NCI-H446 treated with DMSO at 0.1 percent for 48 hours (cell line): ENCODE results near the gene SLC22A4.
A peak's percentile ranks its signal among the peaks of the same experiment; 100 is the strongest.

Experiments
- DNase-seq: peaks from one replicate; lab custom pipeline; 2025; lab: John Stamatoyannopoulos, UW

SLC22A4 gene

DNA sequence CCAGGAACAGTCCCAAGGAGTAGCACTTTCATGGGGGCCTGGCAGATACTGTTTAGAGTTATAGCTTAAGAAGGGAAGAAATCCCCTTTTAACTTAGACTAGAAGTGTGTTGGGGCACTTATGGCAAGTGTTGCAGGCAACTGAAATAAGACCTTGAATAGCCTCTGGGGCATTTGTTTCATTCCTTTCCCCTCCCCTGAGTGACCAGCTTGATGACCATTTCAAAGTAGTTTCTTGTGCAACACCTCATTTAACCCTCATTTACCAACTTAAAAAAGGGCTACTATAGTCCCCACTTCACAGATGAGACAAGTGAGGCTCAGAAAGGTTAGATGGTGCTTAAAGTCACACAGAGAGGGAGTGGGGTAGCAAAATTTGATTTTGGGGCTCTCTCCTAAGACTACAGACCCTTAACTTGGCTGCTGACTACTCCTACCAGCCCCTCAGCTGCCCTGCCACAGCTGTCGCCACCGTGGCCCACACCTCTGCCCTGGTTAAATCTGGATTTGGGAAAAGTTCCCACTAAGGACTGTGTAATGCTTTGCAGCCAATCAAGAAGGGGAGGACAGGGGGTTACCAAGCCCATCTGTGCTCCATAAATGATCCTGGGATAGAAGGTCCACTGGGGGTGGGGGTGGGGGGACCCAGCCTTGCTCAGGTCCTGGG, 31.2 kb upstream of the SLC22A4 start:
- DNase-seq = no peak

DNA sequence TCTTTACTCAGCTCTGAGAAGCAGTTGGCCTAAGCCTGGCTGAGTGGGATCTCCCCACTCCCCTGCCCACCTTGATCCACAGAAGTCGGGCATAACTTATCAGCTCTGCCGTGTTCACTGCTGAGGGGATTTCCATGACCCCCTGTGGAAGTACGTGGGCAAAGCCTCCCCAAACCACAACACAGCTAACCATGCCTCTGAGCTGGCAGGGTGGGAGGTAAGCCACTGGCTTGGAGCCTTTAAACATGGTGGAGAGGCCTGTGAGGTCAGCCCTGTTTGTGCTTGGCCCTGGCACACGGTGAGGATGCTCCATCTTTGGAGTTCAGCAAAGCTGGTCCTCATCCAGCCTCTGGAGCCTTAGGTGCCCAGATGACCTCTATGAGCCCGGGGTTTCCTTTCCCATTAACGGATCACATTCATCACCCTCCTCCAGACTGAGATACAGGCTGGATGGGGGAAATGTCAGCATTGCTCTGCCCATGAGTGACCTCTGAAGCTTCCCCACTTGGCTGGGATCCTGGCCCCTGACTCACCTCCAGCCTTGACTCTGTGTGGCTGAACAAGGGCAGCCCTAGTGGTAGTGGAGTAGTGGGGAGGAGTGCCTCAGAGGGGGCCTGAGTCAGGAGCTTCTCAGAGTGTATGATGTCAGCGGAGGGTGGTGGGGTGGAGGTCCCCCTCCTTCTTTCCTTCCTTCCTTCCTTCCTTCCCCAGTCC, 30.5 kb upstream of the SLC22A4 start:
- DNase-seq = no peak

DNA sequence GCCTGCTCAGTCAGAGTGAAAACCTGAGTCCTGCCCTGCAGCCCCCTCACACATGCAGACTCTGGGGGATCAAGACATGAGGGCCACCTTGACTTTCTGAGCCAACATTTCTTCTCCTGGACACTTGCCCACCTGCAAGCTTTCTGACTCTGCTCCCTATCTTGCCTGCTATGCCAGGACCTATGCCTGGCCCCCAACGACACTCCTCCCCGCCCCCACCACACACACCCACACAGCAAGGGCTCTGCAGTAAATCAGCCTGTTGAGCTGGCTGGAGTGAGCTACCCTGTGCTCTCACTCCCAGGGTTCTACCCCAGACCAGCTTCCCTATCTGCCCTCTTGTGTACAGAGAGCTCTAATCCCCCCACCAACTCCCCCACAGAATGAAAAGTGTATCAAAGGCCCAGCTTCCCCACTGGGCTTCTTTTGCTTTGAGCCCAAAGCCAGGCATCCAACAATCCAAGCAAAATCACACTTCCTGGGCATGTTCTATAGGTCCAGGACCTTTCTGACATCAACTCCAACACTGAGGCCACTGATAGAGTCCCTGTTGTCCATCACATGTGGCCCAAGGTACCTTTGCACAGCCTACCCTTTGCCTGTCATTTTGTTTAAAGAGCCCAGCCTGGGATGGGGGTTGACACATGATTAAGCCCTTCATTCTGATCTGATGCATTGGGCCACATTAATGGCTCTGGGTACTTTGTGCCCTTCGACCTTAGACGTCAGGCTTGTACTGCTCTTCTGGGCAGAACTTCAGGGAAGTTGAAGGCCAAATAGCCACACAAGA, 29.5 kb upstream of the SLC22A4 start:
- DNase-seq = no peak

DNA sequence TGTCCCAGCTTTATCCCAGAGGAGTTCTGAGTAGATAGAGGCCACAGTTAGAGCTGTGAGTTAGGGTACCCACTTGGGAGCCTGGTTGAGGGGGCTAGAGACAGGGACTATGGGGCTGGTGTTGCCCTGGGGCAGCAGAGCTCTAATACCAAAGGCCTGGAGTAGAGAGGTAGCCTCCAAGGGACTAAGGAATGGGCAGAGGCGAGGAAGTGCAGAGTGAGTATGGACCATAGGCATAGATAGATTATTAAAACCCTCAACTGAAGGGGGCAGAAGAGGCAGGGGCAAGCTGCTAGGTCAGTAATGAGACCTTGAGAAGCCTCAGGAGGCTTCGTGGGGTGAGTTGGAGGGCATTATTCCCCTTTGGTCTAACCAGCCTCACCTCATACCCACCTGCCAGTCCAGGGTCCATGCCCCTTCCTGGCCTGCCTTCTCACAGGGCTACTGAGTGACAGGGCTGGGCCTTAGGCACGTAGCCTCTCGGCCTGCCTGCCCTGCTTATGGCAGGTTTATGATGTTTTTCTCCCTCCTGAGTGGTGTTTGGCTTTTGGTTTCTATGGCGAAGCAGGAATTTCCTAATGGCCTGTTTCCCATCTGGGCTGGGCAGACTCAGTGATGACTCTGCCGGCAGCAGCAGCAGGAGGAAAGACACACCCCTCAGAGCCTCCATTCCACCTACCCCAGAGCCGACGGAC, 28.7 kb upstream of the SLC22A4 start:
- no peak for DNase-seq

DNA sequence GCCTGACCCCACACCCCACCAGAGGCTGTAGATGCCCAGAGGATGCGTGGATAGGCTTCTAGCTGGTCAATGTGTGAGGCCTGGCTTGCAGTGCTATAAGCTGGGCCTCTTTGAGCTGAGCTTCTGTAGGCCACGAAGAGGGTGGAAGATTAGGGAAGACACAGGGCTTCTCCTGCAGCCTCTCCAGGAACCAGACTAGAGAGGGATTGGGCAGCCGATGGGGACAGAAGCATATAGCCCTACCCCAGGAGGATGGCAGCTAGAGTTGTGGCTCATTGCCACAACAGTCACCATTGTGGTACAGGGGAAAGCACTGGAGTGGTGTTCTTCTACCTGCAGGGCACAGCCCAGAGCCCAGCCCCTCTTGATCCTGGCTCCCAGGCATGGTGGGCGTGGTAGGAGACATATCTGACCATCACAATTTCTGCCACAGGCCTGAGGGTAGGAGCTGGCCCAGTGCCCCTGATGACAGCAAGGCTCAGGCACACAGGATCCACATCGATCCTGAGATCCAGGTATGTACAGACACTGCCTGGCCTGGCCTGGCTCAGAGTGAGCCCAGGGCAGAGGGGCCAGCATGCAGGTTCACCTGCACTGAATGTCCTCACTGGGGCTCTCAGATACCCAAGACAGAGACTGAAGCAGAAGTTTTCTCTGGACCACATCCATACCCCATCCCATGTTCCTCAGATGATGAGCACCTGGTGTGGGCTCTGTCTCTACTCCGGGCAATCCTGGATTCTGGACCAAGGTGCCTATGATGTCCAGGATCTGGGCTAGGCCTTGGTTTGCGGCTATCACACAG, 28.0 kb upstream of the SLC22A4 start:
- DNase-seq = no peak

DNA sequence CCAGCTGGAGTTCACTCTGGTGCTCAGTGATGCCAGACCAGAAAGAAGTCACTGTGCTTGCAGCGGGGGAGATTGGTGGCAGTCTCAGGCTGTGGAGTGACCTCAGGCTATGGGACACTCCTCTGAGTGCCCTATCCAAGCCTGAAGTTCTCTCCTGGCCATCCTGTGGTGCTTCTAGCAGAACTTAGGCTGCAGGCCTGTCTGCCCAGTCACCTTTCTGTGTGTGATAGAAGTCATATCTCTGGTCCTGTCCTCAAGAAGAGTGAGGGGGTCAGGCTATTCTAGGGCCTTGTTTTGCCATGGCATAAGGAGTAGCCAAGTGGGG, 27.4 kb upstream of the SLC22A4 start:
- no peak for DNase-seq

DNA sequence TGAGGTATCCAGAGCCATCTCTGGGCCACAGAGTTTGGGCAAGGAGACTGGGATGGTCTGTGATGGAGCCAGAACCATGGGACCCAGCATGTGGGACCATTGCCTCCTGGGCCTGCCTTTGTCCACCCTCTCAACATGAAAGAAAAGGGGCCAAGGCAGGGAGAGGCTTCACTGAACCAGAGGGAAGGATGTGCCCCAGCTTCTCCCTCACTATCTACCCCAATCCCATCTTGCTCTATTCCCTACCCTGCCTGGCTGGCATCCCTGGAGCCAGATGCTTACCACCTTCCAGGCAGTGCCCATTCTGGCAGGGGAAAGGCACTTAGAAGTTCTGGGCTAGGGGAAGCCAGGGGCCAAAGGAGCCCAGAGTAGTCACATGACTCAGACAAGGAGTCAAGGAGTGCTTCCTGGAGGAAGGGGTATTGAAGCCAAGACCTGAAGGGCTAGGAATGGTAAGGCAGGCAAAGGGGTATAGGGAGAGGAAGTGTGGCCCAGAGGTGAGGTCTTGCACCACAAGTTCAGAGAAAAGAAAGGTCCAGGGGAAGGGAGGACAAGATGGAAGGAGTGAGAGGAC, 26.9 kb upstream of the SLC22A4 start:
- DNase-seq = no peak

DNA sequence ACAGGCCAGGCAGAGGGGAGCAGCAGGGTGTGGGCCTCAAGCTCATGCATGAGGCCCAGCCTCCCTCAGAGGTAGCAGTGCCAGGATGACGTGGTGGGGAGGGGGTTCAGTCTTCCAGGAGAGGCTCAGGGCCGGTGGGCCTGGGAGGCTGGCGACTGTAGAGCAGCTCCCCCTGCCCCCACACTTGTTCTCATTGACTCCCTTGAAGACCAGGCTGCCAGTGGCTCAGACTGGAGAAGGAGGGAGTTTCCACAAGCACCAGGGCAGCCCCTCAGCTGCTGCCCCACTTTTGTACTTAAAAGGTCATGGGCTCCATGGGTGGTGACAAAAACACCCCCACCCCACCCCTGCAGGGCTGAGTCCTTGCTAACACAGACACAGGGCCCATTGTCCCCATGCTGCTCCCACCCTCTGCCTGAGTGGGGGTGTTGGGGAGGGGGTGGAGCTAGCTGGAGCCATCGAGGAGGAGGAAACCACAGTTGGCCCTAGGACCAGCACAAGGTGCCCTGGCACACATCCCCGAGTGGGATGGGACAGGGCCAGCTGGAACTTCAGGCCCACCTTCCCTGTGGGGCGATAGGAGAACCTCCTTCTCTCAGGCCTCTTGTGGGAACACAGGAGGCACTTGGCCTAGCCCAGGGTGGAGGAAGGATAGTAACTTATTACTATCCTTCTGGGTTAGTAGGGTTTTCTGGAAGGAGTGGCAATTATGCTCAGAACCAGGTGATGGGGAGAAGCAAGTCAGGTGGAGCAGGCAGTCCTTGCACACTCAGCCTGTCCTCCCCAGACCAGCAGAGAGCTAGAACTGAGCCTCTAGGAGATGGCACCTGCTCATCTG, 26.0 kb upstream of the SLC22A4 start:
- no peak for DNase-seq

DNA sequence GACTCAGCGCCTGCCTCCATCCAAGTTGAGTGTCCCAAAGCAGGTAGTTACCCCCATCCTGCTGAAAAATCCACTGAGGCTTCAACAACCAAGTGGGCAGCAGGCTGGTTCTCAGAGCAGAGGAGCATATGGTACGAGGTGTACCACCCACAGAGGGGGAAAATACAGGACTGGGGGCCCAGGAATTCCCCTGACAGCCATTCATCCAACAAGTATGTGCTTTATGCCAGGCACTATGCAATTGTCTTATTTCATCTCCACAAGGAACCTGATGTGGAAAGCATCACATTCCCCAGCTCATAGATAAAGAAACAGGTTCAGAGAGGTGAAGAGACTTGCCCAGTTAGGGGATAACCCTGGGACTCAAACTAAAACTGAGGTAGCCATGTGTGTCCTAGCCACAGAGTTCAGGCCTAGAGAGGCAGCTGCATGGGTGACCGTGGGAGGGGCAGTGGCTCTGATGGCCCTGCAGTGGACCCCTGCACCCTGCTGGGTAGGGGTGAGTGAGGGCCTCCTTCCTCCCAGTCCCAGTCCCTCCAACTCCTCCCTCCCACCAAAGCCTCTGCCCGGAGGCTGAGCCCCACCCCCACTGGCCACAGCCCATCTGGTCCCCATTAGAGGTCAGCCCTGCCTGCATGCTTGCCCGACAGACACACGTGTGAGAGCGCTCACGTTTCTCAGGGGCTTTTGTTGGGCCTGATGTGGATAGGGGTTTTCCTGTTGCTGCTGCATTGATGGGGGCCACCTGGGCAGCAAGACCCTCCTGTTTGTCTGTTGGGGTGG, 25.2 kb upstream of the SLC22A4 start:
- no peak for DNase-seq

DNA sequence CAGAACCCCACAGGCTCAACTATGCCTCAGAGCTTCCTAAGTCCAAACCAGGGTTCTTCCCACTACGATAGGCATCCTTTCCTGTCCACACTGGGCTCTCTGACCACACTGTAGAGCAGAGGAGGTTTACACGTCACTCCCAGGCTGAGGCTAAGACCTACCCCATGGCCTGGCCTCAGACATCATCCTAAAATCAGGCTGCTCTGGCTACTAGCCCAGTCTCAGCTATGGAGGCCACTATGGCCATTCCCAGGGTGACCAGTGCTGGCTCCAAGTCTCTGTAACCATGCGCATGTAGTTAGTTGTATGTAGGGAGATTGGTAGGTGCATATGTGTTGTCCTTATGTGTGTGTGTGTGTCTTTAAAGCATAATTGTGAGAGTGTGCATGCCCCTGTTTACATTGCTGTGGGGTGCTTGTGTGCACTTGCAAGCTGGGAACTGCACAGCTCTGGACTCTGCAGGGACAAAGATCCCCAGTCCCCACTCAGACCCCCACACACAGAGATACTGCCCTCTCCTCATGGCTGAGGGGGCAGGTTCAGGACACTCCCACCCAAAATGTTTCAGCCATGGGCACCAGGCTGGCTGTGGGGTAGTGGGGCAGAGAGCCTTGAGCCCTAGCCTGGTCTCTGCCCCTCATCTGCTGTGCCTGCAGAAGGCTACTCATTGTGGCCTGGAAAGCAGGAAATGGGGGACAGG, 24.4 kb upstream of the SLC22A4 start:
- no peak for DNase-seq

DNA sequence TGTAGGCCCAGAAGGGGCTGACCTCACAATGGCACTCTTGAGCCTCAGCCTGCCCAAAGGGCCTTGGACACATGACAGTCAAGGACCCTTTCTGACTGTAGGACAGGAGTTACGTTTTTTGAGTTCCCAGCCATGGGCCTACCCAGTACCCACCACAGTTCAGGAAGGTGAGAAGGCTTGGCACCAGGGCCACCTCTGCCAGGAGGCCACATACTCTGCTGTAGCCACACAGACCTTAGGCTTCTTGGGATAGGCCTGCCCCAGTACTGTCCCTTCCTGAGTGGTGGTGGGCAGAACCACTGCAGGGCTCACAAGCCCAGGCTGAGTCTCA, 23.9 kb upstream of the SLC22A4 start:
- no peak for DNase-seq

DNA sequence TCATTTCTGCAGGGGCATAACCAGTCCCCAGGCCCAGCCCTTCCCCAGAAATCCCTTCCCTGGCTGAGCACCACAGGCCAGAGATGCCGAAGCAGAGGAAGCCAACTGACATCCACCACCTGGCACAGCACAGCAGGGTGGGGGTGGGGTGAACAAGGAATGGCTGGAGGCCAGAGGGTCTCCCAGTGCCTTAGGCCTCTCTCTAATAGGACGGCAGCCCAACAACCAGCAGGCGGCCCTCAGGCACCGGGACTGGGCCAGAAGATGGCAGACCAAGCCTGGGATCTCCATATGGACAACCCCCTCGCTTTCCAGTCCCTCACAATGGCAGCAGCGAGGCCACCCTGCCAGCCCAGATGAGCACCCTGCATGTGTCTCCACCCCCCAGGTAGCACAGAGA, 23.5 kb upstream of the SLC22A4 start:
- peak; percentile 65 for DNase-seq

DNA sequence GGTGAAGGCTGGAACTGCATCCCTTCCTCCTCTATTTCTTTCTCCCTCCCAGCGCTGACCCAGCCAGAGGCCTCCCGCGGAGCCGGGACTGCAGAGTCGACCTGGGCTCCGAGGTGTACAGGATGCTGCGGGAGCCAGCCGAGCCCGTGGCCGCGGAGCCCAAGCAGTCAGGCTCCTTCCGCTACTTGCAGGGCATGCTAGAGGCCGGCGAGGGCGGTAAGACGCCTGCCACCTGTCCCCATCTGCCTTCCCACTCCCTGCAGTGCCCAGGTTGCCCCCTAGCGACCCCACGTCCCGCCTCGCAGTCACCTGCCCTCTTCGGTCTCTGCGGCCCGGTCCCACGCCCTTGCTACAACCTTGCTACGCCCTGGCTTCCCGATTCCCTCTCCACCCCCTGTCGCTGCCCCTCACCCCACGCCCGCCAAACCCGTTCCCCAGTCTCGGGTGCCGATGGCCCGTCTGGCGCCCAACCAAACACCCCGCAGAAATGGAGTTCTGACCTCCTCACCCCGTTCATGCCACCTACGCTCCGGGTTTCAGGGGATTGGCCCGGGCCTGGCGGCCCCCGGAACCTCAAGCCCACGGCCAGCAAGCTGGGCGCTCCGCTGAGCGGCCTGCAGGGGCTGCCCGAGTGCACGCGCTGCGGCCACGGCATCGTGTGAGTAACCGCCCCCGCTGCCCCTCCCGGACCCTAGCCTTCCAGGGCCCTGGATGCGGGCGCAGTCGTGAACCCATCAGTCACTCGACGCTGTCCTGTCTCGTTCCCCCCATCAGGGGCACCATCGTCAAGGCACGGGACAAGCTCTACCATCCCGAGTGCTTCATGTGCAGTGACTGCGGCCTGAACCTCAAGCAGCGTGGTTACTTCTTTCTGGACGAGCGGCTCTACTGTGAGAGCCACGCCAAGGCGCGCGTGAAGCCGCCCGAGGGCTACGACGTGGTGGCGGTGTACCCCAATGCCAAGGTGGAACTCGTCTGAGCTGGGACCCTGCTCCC, 22.6 kb upstream of the SLC22A4 start:
- no peak for DNase-seq

DNA sequence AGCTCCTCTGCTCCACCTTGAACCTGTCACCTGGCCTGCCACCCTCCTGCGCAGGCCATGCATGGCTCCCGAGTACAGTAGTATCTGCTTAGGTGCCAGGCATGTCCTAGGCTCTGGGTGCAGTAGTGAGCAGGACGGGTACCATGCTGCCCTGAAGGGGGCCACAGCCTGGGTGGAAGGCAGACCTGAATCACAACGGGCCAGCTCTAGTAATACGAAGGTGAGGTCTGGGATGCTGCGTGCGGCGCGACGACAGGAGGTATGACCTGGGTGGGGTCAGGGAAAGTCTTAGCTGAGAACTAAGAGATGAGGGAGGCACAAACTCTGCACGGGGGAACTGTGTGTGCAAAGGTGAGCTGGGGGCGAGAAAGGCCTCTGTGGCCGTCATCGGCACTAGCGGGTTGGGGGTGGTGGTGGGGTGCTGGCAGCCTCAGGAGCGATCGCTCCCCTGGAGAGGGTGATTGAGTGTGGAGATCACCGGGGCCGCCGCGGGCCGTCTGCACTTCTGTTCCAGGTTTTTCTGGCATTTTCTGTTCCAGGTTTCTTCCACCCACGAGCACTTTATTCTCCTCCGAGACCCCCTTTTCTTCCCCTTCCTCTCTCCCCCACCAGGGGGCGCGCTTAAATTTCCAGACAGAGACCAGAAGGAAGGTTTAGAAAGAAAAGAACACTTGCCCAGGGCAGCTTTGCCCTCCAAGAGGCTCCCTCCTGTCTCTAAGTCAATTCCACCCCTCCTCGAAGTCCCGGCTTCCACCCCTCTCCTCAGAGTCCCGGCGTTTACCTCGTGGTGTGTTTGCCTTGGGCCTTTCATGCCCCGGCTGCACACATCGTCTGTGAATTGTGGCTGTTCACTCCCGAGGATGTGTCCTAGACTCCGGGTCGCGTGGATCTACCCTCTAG, 21.6 kb upstream of the SLC22A4 start:
- peak; percentile 15 for DNase-seq

DNA sequence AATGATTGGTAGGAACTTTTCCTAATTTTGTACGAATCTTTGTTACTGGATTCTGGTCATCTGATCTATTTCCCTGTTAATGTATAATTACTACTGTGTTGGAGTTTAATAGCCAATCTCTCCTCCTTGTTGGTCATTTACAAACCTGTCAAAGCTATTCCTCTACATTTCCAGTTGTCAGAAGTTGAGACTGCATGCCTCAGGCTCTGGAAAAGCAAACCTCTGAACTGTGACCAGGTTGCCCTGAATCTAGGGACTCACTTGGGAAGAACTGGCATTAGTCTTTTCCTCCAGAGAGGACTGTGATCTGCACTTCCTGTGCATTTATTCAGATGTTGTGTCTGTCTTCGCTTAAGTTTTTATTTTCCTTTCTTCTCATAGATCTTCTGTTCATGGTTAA, 20.6 kb upstream of the SLC22A4 start:
- no peak for DNase-seq

DNA sequence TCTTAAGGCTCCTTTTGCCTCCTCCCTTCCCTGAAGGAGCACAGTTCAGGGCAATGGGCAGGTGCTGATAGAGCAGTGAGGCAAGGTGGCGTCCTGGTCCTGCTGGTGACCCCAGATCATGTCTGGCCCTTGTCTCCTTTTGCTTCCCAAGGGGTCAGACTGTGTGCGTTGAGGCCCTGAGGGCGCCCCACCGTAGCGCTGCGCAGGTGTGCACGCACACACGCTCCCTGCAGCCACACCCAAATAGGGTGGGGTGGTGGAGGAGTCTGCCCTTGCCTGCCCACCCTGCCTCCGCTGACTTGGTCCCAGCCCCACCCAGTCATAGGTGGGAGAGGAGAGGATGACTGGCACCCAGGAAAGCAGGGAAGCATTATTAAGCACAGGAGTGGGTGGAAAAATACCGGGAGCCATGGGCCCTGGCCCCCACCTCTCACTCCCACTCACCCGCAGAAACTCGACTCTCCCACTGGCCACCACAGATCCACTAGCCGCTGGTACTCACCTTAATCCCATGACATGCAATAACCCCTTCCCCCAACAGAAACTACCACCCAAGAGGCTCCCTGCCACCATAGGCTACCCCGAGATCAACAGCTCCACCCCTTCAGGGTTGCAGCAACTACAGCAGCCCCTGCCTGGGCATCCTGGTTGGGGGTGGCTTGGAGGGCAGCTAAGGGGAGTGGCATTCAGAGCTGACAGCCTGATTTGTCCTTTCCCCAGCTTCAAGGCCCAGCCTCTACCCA, 20.0 kb upstream of the SLC22A4 start:
- no peak for DNase-seq
